ENCODE measurements around the gene WASF2.

DNA sequence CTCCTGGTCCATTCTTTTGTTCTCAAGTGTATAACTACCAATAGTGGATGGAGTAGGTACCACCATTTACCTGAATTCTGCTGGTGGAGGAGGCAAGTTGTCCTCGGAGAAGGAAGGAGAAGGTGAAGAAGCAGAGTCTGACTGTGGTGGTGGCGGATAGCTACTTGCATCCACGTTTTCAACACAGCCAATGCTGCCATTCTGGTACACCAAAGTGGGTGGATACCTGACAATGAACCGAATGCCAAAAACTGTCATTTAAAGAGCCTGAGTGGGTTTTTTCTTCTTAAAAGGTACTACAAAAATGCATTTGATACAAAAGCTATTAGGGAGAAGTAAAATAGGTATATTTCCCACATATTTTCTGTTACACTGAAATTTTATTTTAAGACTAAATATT lies 77.5 kb downstream of the WASF2 start:
- TF ChIP-seq ZNF138 (CRISPR knock-in tag; conservative IDR thresholded peaks at IDR 0.05) (no peak), CTCF (IDR thresholded peaks at IDR 0.05) (no peak)

Data from WTC11 (cell line).